Fibroblast of the aortic adventitia (primary cell): Measurements from ENCODE around the gene TFEC. TPM values are rescaled to one million over a fixed set of nuclear protein-coding genes. Genes with fewer than 3 reads are reported as not detected.
"Not testable (repeated sequence)": the region's sequence is repeated elsewhere in the genome, so short reads cannot be mapped to it uniquely, and the experiment has no call there.

Experiments used
- DNase-seq: peaks from one replicate; pipeline ENCODE4 v3.0.0-alpha.2; 2010; ENCODE audit warnings: low read depth
- H3K4me3 ChIP-seq: 2 replicates; pipeline ENCODE4 v1.5.1; 2011; ENCODE audit warnings: low read depth, mild to moderate bottlenecking, control low read depth, low read length, moderate library complexity
- CTCF ChIP-seq: IDR thresholded peaks from 2 replicates; pipeline ENCODE4 v1.5.1; 2011; ENCODE audit warnings: mild to moderate bottlenecking, low read length, control low read depth, inconsistent platforms; ENCODE audit not compliant: insufficient read depth
- total RNA-seq: library from RNA; depleted of rRNA; stranded (reverse); fragments of >200 nt; gene quantifications from 2 replicates; pipeline ENCODE4 v1.2.3, GENCODE V29; 2012; ENCODE audit warnings: low replicate concordance

TFEC gene
- 0.16 and 0.36 TPM in 2 replicates for total RNA-seq

- DNase-seq, result peak; percentile 53
- H3K4me3 ChIP-seq, result no peak within 1 kb of the TSS
- no peak for TF ChIP-seq CTCF
Measured at GRCh38 chr7:116030651-116031276, at the start of gene TFEC. TSS of gene TFEC (minus strand) at chr7:116030763. CDS start at chr7:115984441, 46,322 bp downstream.

- DNase-seq, result no peak
- H3K4me3 ChIP-seq, result no peak overlapping the region
- no peak for TF ChIP-seq CTCF
Measured at GRCh38 chr7:116075351-116076145, 45.0 kb upstream of the TFEC start.

- TF ChIP-seq CTCF, result no peak
- no peak for DNase-seq
- no peak overlapping the region for H3K4me3 ChIP-seq
Measured at GRCh38 chr7:116071629-116072028, 41.1 kb upstream of the TFEC start.

GRCh38 chr7:116064179-116064578 lies 33.6 kb upstream of the TFEC start:
- no peak overlapping the region for H3K4me3 ChIP-seq
- no peak for DNase-seq
- no peak for TF ChIP-seq CTCF

- TF ChIP-seq CTCF, result no peak
- no peak overlapping the region for H3K4me3 ChIP-seq
- DNase-seq, result no peak
Measured at GRCh38 chr7:116062666-116063065, 32.1 kb upstream of the TFEC start.

GRCh38 chr7:116052006-116052405 lies 21.4 kb upstream of the TFEC start:
- no peak for TF ChIP-seq CTCF
- no peak overlapping the region for H3K4me3 ChIP-seq
- DNase-seq, result peak; percentile 11

GRCh38 chr7:116047261-116047660 lies 16.7 kb upstream of the TFEC start:
- H3K4me3 ChIP-seq, DNase-seq: not testable (repeated sequence)
